Measurements from ENCODE around the gene ZNHIT3. TPM values are rescaled to one million over a fixed set of nuclear protein-coding genes. Genes with fewer than 3 reads are reported as not detected.

ZNHIT3 gene
- total and polyA plus RNA-seq, 9 donors: 27.7 to 63.5 (median 34.5) TPM

DNA sequence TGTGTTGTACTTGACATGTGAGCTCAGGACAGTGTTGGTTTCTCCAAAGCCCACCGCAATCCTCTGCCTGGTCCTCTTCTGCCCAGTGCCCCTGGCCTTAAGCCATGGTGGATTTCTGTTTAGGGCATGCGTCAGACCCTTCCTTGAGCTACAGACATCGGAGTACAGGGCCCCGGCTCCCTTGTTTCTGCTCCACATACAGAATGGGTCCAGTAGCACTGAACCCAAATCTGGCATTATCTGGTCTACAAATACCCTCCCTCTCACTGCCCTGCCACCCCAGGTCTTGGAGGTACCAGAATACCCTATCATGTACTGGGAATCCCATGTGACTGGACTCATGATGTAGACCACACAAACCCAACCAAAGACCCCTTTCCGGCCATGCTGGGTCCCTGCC, 27.4 kb upstream of the ZNHIT3 start:
- Histone ChIP-seq H3K4me3 (no peak overlapping the region), H3K9me3 (no peaks in the 10 kb centered on the region), H3K27me3 (no peaks in the 10 kb centered on the region), H3K36me3 (no peaks in the 10 kb centered on the region), H3K27ac (no peak overlapping the region), H3K4me1 (ENCODE audit: insufficient read depth) (no peaks in the 10 kb centered on the region)
- 85 to 94% (median 86%) methylated on average over 2 to 5 of the region's 5 CpGs for WGBS, 3 donors
- DNase-seq: no peak
- no peak for TF ChIP-seq POLR2A (IDR thresholded peaks at IDR 0.05)
- TF ChIP-seq CTCF (IDR thresholded peaks at IDR 0.05): no peak
- TF ChIP-seq EP300 (IDR thresholded peaks at IDR 0.05): no peak
- intact Hi-C loops (cut with DNase I): no loop called here

DNA sequence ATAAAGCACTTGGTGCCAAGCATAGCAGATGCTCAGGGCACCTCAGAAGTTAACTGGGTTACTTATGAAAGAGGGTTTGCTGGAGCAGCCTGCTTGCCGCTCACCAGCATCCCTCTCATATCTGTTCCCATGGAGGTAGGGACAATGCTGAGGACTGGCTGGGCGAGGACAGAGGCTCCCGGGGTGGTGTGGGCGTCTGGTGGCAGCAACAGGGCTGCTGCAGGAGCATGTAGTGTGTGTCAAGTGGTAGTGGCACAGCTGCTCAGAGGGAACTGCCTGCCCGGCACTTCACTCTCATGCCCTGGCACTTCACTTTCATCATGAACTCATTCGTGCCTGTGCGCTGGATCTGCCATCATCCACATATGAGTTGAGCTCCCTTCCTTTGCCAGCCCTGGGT, 26.9 kb upstream of the ZNHIT3 start:
- no peaks in the 10 kb centered on the region for H3K36me3 ChIP-seq
- no peaks in the 10 kb centered on the region for H3K27me3 ChIP-seq
- H3K4me3 ChIP-seq: no peak overlapping the region
- H3K27ac ChIP-seq: no peak overlapping the region
- no peaks in the 10 kb centered on the region for H3K9me3 ChIP-seq
- DNase-seq: no peak
- WGBS, 3 donors: 63 to 80% (median 69%) methylated on average over 7 of the region's 7 CpGs
- no peak for TF ChIP-seq EP300 (IDR thresholded peaks at IDR 0.05)
- no peak for TF ChIP-seq CTCF (IDR thresholded peaks at IDR 0.05)
- no peak for TF ChIP-seq POLR2A (IDR thresholded peaks at IDR 0.05)
- intact Hi-C loops (cut with DNase I): no loop called here
- H3K4me1 ChIP-seq (ENCODE audit: insufficient read depth): no peaks in the 10 kb centered on the region

DNA sequence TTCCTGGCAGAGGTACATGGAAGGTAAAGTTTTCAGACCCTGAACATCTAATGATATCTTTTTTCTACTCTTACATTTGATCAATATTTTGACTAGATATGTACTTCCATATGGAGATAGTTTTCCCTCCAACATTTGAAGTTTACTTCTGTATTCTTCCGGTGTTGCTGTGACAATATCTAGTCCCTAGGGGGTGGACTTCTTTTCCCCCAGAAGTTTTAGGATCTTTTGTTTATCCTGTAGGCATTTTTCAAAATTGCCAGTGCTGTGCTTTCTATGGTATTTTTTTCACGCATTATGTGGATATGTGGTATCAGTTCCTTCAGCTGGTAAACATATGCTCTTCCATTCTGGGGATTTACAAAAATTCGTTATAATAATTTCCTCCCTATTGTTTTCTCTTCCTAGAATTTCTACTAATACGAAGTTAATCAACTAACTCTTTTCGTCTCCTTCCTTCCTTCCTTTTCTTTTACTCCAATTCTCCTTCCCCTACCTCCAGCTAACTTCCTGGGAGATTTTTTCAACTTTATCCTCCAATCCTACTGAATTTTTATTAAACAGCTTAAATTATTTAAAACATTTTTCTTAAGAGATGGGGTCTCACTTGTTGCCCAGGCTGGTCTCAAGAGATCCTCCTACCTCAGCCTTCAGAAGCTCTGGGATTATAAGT, 26.1 kb upstream of the ZNHIT3 start:
- H3K4me3 ChIP-seq: no peak overlapping the region
- H3K9me3 ChIP-seq: no peaks in the 10 kb centered on the region
- WGBS, 3 donors: 62 to 79% (median 63%) methylated on average over 5 of the region's 5 CpGs
- no peak for DNase-seq
- H3K27ac ChIP-seq: no peak overlapping the region
- no peaks in the 10 kb centered on the region for H3K36me3 ChIP-seq
- TF ChIP-seq POLR2A (IDR thresholded peaks at IDR 0.05) (no peak), CTCF (IDR thresholded peaks at IDR 0.05) (no peak), EP300 (IDR thresholded peaks at IDR 0.05) (no peak)
- intact Hi-C loops (cut with DNase I): no loop called here
- H3K4me1 ChIP-seq (ENCODE audit: insufficient read depth): no peaks in the 10 kb centered on the region
- no peaks in the 10 kb centered on the region for H3K27me3 ChIP-seq

GRCh38 chr17:36461330-36462110, 25.0 kb upstream of the ZNHIT3 start:
- DNase-seq: no peak
- no peak overlapping the region for H3K4me3 ChIP-seq
- intact Hi-C loops (cut with DNase I): no loop called here
- 42 to 58% (median 48%) methylated on average over 10 of the region's 10 CpGs for WGBS, 3 donors
- TF ChIP-seq CTCF (IDR thresholded peaks at IDR 0.05) (no peak), POLR2A (IDR thresholded peaks at IDR 0.05) (no peak), EP300 (IDR thresholded peaks at IDR 0.05) (no peak)
- H3K27me3 ChIP-seq: no peaks in the 10 kb centered on the region
- H3K4me1 ChIP-seq (ENCODE audit: insufficient read depth): no peaks in the 10 kb centered on the region
- no peaks in the 10 kb centered on the region for H3K9me3 ChIP-seq
- no peaks in the 10 kb centered on the region for H3K36me3 ChIP-seq
- H3K27ac ChIP-seq: no peak overlapping the region
